Tongue (tissue), 2 donors: ENCODE data around the gene RIMKLA. TPM values are rescaled to one million over a fixed set of nuclear protein-coding genes. Genes with fewer than 3 reads are reported as not detected.

Experiments
- DNase-seq: peaks from one replicate; pipeline ENCODE4 v3.0.0-alpha.2; 2015
- total RNA-seq: library from RNA; depleted of rRNA; stranded (reverse); fragments of >200 nt; gene quantifications from one replicate; pipeline ENCODE4 v1.2.3, GENCODE V29; 2014

Gene RIMKLA
- total RNA-seq, 1 donor from 2014 or later: 1.4 TPM

GRCh38 chr1:42372796-42373195, 7.8 kb upstream of the RIMKLA start:
- DNase-seq: no peak

GRCh38 chr1:42379794-42380585, 602 bp upstream of the RIMKLA start:
- DNase-seq: peak; percentile 30

GRCh38 chr1:42381280-42381673, 685 bp downstream of the RIMKLA start:
- DNase-seq: no peak

GRCh38 chr1:42385283-42385682, 4.7 kb downstream of the RIMKLA start:
- no peak for DNase-seq

- DNase-seq: no peak
Observed at GRCh38 chr1:42386051-42386450, 5.5 kb downstream of the RIMKLA start.

GRCh38 chr1:42392255-42392654, 11.7 kb downstream of the RIMKLA start:
- DNase-seq: no peak

DNA sequence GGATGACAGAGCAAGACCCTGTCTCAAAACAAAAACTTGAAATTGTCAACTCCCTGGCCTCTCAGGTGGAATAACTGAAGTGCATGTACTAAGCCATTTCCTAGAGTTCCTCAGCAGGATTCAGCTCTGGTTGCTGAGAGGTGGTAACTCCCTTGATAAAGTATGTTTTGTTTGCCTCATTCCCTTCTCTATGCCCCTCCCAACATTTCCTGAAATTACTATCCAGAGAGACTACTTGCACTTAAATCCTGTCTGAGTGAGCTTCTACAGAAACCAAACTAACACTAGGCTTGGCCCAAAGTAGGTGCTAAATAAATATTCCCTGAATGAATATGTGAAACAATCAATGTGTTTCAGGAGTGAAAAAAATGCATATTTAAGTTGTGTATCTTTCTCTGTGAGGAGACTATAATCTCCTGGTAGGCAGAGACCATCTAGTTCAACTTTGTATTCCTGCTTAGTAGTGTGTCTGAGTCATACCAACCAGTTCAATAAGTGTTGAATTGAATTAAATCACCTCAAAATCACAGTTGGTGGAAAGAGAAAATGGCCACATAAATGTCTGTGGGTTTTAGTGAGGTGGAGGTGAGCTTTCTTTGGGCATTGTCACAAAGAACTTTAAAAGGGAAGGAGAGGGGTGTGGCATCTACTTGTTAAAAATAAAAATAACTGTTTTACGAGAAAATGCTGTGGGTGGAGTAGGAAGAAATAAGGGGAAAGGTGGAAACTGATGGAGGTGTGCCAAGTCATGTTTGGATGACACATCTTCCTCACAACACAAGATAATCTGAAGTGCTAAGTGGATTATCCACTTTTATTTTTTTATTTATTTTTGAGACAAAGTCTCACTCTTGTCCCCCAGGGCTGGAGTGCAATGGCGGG, 12.6 kb downstream of the RIMKLA start:
- no peak for DNase-seq

DNA sequence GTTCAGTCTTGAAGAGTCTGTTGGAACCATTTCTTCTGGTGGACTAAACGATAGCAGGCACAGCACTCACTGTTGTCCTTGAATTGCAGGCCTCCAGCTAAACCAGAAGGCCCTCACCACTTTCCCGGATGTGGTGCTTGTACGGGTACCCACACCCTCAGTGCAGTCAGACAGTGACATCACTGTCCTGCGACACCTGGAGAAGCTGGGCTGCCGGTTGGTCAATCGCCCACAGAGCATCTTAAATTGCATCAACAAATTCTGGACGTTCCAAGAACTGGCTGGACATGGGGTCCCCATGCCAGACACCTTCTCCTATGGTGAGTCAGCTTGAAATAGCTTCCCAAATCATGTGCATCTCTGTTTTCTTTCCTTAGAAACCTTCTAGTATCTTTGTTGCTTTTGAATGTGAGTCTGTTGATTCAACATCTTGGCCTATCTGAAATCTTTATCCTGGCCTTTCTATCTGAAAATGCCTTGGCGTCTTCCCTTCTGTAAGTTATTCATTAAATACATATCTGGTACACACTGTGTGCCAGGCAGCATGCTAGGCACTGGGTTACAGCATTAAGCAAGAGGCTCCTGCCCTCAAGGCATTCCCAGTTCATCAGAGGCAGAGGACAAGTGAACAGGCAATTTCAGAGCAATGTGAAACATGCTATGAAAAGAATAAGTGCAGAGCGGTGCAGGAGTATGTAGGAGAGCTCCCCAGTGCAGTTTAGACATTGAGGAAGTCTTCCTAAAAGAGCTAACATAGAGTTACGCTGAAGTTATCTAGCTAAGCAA, 18.9 kb downstream of the RIMKLA start:
- DNase-seq: no peak

- no peak for DNase-seq
Observed at GRCh38 chr1:42403880-42404400, 23.3 kb downstream of the RIMKLA start.

DNA sequence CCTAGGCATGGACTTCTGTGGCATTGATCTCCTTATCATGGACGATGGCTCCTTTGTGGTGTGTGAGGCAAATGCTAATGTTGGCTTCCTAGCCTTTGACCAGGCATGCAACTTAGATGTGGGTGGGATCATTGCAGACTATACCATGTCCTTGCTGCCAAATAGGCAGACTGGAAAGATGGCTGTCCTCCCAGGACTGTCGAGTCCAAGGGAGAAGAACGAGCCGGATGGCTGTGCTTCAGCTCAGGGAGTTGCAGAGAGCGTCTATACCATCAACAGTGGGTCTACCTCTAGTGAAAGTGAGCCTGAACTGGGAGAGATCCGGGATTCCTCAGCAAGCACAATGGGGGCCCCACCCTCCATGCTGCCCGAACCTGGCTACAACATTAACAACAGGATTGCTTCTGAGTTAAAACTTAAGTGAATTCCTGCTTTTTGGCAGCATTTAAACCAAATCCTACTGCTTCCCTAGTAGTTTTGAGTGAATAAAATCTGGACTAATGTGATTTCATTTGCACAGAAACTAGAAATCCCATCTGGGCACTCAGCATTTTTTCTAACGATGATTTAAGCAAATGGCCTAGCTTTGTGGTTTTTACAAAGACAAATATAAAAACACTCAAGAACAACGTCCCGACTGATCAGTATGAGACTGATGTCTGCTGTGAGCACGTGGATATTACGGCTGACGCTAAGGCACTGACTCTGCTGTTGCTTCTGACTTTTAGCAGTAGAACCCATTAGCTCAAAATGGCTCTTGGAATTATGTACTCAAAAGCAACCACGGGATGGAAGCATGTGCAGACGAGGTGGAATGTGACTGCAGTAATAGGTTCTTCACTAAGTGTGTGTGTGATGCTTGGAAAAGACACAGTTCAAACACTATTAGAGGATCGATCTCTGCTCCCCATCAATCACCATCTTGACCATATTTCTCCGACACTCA, 34.2 kb downstream of the RIMKLA start:
- no peak for DNase-seq

GRCh38 chr1:42417166-42417565, 36.6 kb downstream of the RIMKLA start:
- DNase-seq: peak; percentile 91

- no peak for DNase-seq
Observed at GRCh38 chr1:42418516-42418915, 37.9 kb downstream of the RIMKLA start.

DNA sequence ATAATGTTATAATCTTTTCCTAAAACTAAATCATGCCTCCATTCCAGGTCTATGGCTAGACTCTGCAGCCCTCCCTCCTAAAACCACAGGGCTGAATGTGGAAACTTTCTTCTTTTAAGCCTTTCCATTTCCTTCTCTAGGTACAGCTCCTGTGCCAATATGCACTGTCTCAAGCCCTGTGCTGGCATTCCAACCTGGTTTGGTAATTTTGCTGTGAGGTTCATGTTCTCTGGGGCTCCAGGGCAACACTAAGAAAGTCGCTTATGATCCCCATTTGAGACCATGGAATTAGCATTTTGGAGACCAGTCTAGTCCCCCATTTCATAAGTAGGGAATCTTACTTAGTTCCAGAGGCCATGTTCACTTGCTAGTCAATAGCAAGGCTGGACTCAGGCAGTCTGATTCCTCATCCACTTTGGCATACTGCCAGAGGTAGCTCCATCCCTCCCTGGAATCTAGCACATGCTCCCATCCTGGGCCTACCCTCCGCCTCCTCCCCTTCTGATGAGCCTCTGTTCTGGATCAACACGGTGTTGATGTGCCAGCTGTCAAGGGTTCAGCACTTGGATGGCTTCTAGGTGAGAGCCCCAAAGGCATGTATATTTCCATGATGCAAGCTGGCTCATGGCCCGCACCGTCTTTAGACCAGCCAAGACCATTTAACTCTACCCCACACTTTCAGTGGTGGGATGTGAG, 38.7 kb downstream of the RIMKLA start:
- peak; percentile 94 for DNase-seq

GRCh38 chr1:42420121-42420520, 39.5 kb downstream of the RIMKLA start:
- peak; percentile 62 for DNase-seq

- DNase-seq: peak; percentile 97
Observed at GRCh38 chr1:42420911-42421585, 40.5 kb downstream of the RIMKLA start.

- peak; percentile 74 for DNase-seq
Observed at GRCh38 chr1:42422737-42423136, 42.1 kb downstream of the RIMKLA start.

GRCh38 chr1:42423681-42424080, 43.1 kb downstream of the RIMKLA start:
- DNase-seq: peak; percentile 75

- DNase-seq: no peak
Observed at GRCh38 chr1:42424201-42424600, 43.6 kb downstream of the RIMKLA start.

DNA sequence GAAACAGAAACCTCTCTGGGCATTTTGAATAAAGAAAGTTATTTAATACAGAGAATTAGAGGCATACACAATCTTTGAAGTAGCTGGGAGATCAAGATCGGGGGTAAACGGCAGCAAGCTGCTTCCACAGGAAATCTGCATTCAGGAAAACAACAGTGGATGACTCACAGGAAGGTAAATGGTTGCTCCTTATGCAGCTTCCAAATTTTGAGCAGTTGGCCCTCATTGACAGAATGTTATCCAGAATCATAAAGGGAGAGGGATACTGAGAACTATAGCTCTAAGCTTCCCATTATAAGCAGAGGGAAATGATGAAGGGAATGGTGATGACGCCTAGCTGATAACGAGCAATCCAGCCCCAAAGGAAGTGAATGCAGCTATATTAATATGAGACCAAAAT, 46.6 kb downstream of the RIMKLA start:
- DNase-seq: no peak

GRCh38 chr1:42429603-42430002, 49.0 kb downstream of the RIMKLA start:
- DNase-seq: no peak
